IMR-90 (cell line): ENCODE results near the gene SLX4IP. TPM values are rescaled to one million over a fixed set of nuclear protein-coding genes. Genes with fewer than 3 reads are reported as not detected.
A peak's percentile ranks its signal among the peaks of the same experiment; 100 is the strongest.

ENCODE experiments used
- ATAC-seq: fragments of 200-7000 bp; cut with Tn5 transposase; 2 replicates; pipeline ENCODE4 v1.9.1; 2020; ENCODE audit warnings: low read depth, mild to moderate bottlenecking, moderate library complexity
- BruUV-seq: library from RNA; stranded (reverse); fragments of 400-500 nt; replicated peaks from 2 replicates; lab custom pipeline; 2021; lab: Mats Ljungman, UMichigan
- CTCF ChIA-PET: fragments of 300-600 bp; formaldehyde crosslinking; extraction: SDS; loops from one replicate; lab custom pipeline; 2021; ENCODE audit warnings: antibody characterized with exemption; lab: Yijun Ruan, JAX
- POLR2A ChIA-PET: fragments of 300-600 bp; sonication (Branson Sonifier 250); formaldehyde crosslinking; loops from one replicate; lab custom pipeline; 2022; ENCODE audit warnings: antibody characterized with exemption; ENCODE audit not compliant: unreplicated experiment; lab: Charles Lee
- DNase-seq: peaks from one replicate; pipeline ENCODE4 v3.0.0; 2013
- H2AFZ ChIP-seq: replicated peaks from 2 replicates; pipeline ENCODE3; 2013; ENCODE audit warnings: low read length, mild to moderate bottlenecking; ENCODE audit not compliant: poor library complexity
- H2AK5ac ChIP-seq: 2 replicates; pipeline ENCODE4 v1.6.1; 2013; ENCODE audit warnings: low read depth, low read length, inconsistent platforms
- H2AK9ac ChIP-seq: replicated peaks from 2 replicates; pipeline ENCODE3; 2013; ENCODE audit warnings: mild to moderate bottlenecking, low read depth, low read length, moderate library complexity; ENCODE audit not compliant: poor library complexity
- H2BK120ac ChIP-seq: 2 replicates; pipeline ENCODE4 v1.6.1; 2013; ENCODE audit warnings: low read depth, low read length, inconsistent platforms
- H2BK15ac ChIP-seq: 3 replicates; pipeline ENCODE4 v1.6.1; 2013; ENCODE audit warnings: low read depth, low read length, inconsistent platforms
- H2BK20ac ChIP-seq: 2 replicates; pipeline ENCODE4 v1.6.1; 2013; ENCODE audit warnings: low read depth, mild to moderate bottlenecking, inconsistent platforms, low read length, moderate library complexity
- H2BK5ac ChIP-seq: 2 replicates; pipeline ENCODE4 v1.6.1; 2013; ENCODE audit warnings: mild to moderate bottlenecking, low read depth, low read length, inconsistent platforms; ENCODE audit not compliant: poor library complexity, severe bottlenecking
- H3K14ac ChIP-seq: replicated peaks from 2 replicates; pipeline ENCODE4 v1.6.1; 2013; ENCODE audit warnings: low read depth, low read length, inconsistent platforms
- H3K18ac ChIP-seq: 2 replicates; pipeline ENCODE4 v1.6.1; 2013; ENCODE audit warnings: low read depth, low read length, control low read depth
- H3K23ac ChIP-seq: 2 replicates; pipeline ENCODE4 v1.6.1; 2013; ENCODE audit warnings: low read depth, low read length, inconsistent platforms
- H3K27ac ChIP-seq: 2 replicates; pipeline ENCODE4 v1.5.1; 2013; ENCODE audit warnings: mild to moderate bottlenecking, control low read depth, low read length; ENCODE audit not compliant: insufficient read depth
- H3K27me3 ChIP-seq: 2 replicates; pipeline ENCODE4 v1.6.1; 2013; ENCODE audit warnings: low read length; ENCODE audit not compliant: control insufficient read depth, insufficient read depth
- H3K36me3 ChIP-seq: 2 replicates; pipeline ENCODE4 v1.6.1; 2013; ENCODE audit warnings: low read length, mixed read lengths; ENCODE audit not compliant: control insufficient read depth, insufficient read depth
- H3K4ac ChIP-seq: 2 replicates; pipeline ENCODE4 v1.6.1; 2013; ENCODE audit warnings: low read depth, low read length, inconsistent platforms
- H3K4me1 ChIP-seq: 2 replicates; pipeline ENCODE4 v1.6.1; 2013; ENCODE audit warnings: low read length, mixed read lengths; ENCODE audit not compliant: control insufficient read depth, insufficient read depth
- H3K4me2 ChIP-seq: 2 replicates; pipeline ENCODE4 v1.6.1; 2013; ENCODE audit warnings: low read depth, mild to moderate bottlenecking, control low read depth, low read length, moderate library complexity
- H3K4me3 ChIP-seq: 2 replicates; pipeline ENCODE4 v1.5.1; 2013; ENCODE audit warnings: low read depth, mild to moderate bottlenecking, control low read depth, low read length, moderate library complexity; ENCODE audit not compliant: insufficient read depth
- H3K56ac ChIP-seq: 2 replicates; pipeline ENCODE4 v1.6.1; 2013; ENCODE audit warnings: low read length, inconsistent platforms; ENCODE audit not compliant: insufficient read depth; ENCODE audit errors: extremely low read depth
- H3K79me1 ChIP-seq, 2 experiments: 2 replicates each; pipeline ENCODE4 v1.6.1; 2013; ENCODE audit warnings: low read length in 2 of 2, inconsistent platforms in 1 of 2, low read depth in 1 of 2
- H3K9ac ChIP-seq: 2 replicates; pipeline ENCODE4 v1.6.1; 2013; ENCODE audit warnings: low read depth, low read length, control low read depth
- H3K9me1 ChIP-seq: 2 replicates; pipeline ENCODE4 v1.6.1; 2013; ENCODE audit warnings: low read length, inconsistent platforms; ENCODE audit not compliant: insufficient read depth
- H3K9me3 ChIP-seq: 2 replicates; pipeline ENCODE4 v1.6.1; 2013; ENCODE audit warnings: low read length; ENCODE audit not compliant: control insufficient read depth, insufficient read depth
- H4K20me1 ChIP-seq: 2 replicates; pipeline ENCODE4 v1.6.1; 2013; ENCODE audit warnings: low read length, inconsistent platforms; ENCODE audit not compliant: insufficient read depth
- H4K5ac ChIP-seq: 2 replicates; pipeline ENCODE4 v1.6.1; 2013; ENCODE audit warnings: mild to moderate bottlenecking, low read depth, low read length, control low read depth
- H4K8ac ChIP-seq, 2 experiments: 2 replicates each; pipeline ENCODE4 v1.6.1; 2013; ENCODE audit warnings: low read depth in 2 of 2, low read length in 2 of 2, control low read depth in 1 of 2, inconsistent platforms in 1 of 2
- H4K91ac ChIP-seq: 2 replicates; pipeline ENCODE4 v1.6.1; 2013; ENCODE audit warnings: low read depth, low read length, inconsistent platforms; ENCODE audit not compliant: insufficient read depth
- CEBPB ChIP-seq: IDR thresholded peaks from 2 replicates; pipeline ENCODE4 v1.6.1; 2012; ENCODE audit warnings: low read depth, low read length, improper control_type of control experiment
- MAFK ChIP-seq: IDR thresholded peaks from 2 replicates; pipeline ENCODE4 v1.6.1; 2012; ENCODE audit warnings: low read depth, low read length, improper control_type of control experiment
- RAD21 ChIP-seq: IDR thresholded peaks from 2 replicates; pipeline ENCODE4 v1.6.1; 2012; ENCODE audit warnings: low read length, improper control_type of control experiment
- RFX5 ChIP-seq: IDR thresholded peaks from 2 replicates; pipeline ENCODE4 v1.8.0; 2012; ENCODE audit warnings: low read depth, mild to moderate bottlenecking, low read length, moderate library complexity
- SMC3 ChIP-seq: fragments of 150-350 bp; IDR thresholded peaks from 2 replicates; pipeline ENCODE4 v1.6.1; 2016; ENCODE audit warnings: low read depth, mild to moderate bottlenecking, antibody characterized with exemption, low read length, moderate library complexity
- WGBS, 2 experiments: methylation state at CpG; one replicate each; pipeline versions ENCODE4 v1.1.5 to v1.1.7; 2013; ENCODE audit warnings: missing lambda C conversion rate in 2 of 2; ENCODE audit not compliant: insufficient read length in 1 of 2; ENCODE audit errors: extremely low coverage in 2 of 2; 5-methylcytosine and 5-hydroxymethylcytosine counted together
- dilution Hi-C: fragments of 300-500 bp; cut with HindIII; formaldehyde crosslinking; loops from one replicate; pipeline ENCODE4 v1.14.3; 2018; ENCODE audit warnings: low sequenced_read_pairs; ENCODE audit not compliant: unreplicated experiment
- in situ Hi-C: fragments of 300-500 bp; cut with MboI; formaldehyde crosslinking; loops from 3 replicates; pipeline ENCODE4 v1.14.3; 2019; ENCODE audit warnings: low sequenced_read_pairs, inconsistent platforms, mixed read lengths
- intact Hi-C: fragments of 100-400 bp; cut with micrococcal nuclease; formaldehyde crosslinking; loops from 2 replicates; pipeline ENCODE4 v1.10.0; 2022
- polyA plus RNA-seq, 3 experiments: library from polyadenylated mRNA; depleted of rRNA; stranded (reverse); fragments of >200 nt; gene quantifications; 2 replicates each; pipeline ENCODE4 v1.2.3, GENCODE V29; 2012; ENCODE audit warnings: low replicate concordance in 1 of 3
- total RNA-seq: library from RNA; depleted of rRNA; stranded (reverse); fragments of >200 nt; gene quantifications from 2 replicates; pipeline ENCODE4 v1.2.3, GENCODE V29; 2012

The SLX4IP gene
- total and polyA plus RNA-seq, 2 of the 4 experiments (the other 2 are of a cell fraction) = 1.3 to 5.9 TPM

GRCh38 chr20:10660661-10661060, 225.6 kb downstream of the SLX4IP start:
- intact Hi-C loops (no loop called here), dilution Hi-C loops (loop anchor here (25.0 kb wide), 1 partner anchor 877 kb away; no protein-coding TSS in a partner anchor), in situ Hi-C loops (loop anchor here (10.0 kb wide), 1 partner anchor 614 kb away; no protein-coding TSS in a partner anchor)
- no peak for DNase-seq
- Histone ChIP-seq H3K27me3 (no peaks in the 10 kb centered on the region), H4K8ac (no peak overlapping the region; a peak in 1 of 4 replicates), H3K4me1 (peaks cover 9% of the 10 kb centered on the region), H4K91ac (no peak overlapping the region), H3K36me3 (peaks cover 68% of the 10 kb centered on the region), H3K18ac (no peak overlapping the region), H3K9ac (no peak overlapping the region), H2BK15ac (no peak overlapping the region), H3K14ac (peak overlapping the region; percentile 22; the same call in 1 of the 2 replicates), H3K4me2 (no peak overlapping the region), H2BK120ac (no peak overlapping the region), H3K79me1 (peaks cover 37 to 67% of the 10 kb centered on the region in 2 experiments), H2BK5ac (no peak overlapping the region), H3K4ac (no peak overlapping the region), H4K5ac (no peak overlapping the region), H3K9me1 (peaks cover 29% of the 10 kb centered on the region; the same call in 1 of the 2 replicates), H2AK9ac (no peak overlapping the region), H2BK20ac (no peak overlapping the region), H4K20me1 (peaks cover 22% of the 10 kb centered on the region; the same call in 1 of the 2 replicates), H3K56ac (no peak overlapping the region), H2AK5ac (peak overlapping the region; percentile 31; the same call in 1 of the 2 replicates), H3K4me3 (no peak overlapping the region), H3K23ac (no peak overlapping the region), H2AFZ (peak overlapping the region; percentile 8), H3K9me3 (no peaks in the 10 kb centered on the region), H3K27ac (no peak overlapping the region)
- BruUV-seq = no TSS peak
- WGBS, 2 experiments = no CpG with 5 or more reads among the region's 11 CpGs
- no peak for ATAC-seq
- CTCF ChIA-PET = interaction anchor here (0.8 to 0.9 kb wide), 2 partner anchors 42 to 109 kb away, joined by 3 to 9 read pairs; no protein-coding TSS in a partner anchor
- TF ChIP-seq RFX5 (no peak), CEBPB (no peak), RAD21 (no peak), MAFK (no peak), SMC3 (no peak)
- POLR2A ChIA-PET = no interaction called here
